ENCODE results near the gene RNF141. TPM values are rescaled to one million over a fixed set of nuclear protein-coding genes. Genes with fewer than 3 reads are reported as not detected.

The RNF141 gene
- total RNA-seq, 4 donors from 2014 or later: 28.1 to 35.1 (median 33.5) TPM

DNA sequence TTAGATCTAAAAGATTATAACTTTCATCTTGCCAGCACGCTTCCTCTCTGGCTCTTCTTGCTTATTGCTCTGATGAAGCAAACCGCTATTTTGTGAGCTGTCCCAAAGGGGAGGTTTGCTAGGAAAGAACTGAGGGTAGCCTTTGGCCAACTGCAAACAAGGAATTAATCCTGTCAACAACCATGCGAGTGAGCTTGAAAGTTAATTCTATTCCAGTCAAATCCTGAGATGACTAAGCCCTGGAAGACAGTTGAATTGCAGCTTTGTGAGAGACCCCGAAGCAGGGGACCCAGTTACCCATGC is 10.3 kb upstream of the RNF141 start:
- Histone ChIP-seq H3K27ac (no peak overlapping the region), H3K9me3 (peaks cover 0 to 5% (median 0%) of the 10 kb centered on the region in 4 donors)

GRCh38 chr11:10550503-10551289 is 9.7 kb upstream of the RNF141 start:
- Histone ChIP-seq H3K36me3 (no peaks in the 10 kb centered on the region), H3K27me3 (no peaks in the 10 kb centered on the region), H3K4me1 (no peaks in the 10 kb centered on the region), H3K9me3 (peaks cover 0 to 5% (median 0%) of the 10 kb centered on the region in 4 donors), H3K4me3 (no peak overlapping the region), H3K27ac (no peak overlapping the region)
- TF ChIP-seq POLR2A (IDR thresholded peaks at IDR 0.05): no peak
- TF ChIP-seq, protein P1, sequence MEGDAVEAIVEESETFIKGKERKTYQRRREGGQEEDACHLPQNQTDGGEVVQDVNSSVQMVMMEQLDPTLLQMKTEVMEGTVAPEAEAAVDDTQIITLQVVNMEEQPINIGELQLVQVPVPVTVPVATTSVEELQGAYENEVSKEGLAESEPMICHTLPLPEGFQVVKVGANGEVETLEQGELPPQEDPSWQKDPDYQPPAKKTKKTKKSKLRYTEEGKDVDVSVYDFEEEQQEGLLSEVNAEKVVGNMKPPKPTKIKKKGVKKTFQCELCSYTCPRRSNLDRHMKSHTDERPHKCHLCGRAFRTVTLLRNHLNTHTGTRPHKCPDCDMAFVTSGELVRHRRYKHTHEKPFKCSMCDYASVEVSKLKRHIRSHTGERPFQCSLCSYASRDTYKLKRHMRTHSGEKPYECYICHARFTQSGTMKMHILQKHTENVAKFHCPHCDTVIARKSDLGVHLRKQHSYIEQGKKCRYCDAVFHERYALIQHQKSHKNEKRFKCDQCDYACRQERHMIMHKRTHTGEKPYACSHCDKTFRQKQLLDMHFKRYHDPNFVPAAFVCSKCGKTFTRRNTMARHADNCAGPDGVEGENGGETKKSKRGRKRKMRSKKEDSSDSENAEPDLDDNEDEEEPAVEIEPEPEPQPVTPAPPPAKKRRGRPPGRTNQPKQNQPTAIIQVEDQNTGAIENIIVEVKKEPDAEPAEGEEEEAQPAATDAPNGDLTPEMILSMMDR (IDR thresholded peaks at IDR 0.05): no peak
- no peak for DNase-seq

More for the DNA sequence above, 10.3 kb upstream of the RNF141 start:
- TF ChIP-seq POLR2A (IDR thresholded peaks at IDR 0.05): no peak
- TF ChIP-seq, protein P1 (IDR thresholded peaks at IDR 0.05): no peak
- no peaks in the 10 kb centered on the region for H3K27me3 ChIP-seq
- no peaks in the 10 kb centered on the region for H3K36me3 ChIP-seq
- no peaks in the 10 kb centered on the region for H3K4me1 ChIP-seq
- no peak for DNase-seq
- H3K4me3 ChIP-seq: no peak overlapping the region

GRCh38 chr11:10544491-10545465 is 3.8 kb upstream of the RNF141 start:
- Histone ChIP-seq H3K9me3 (no peaks in the 10 kb centered on the region), H3K4me1 (peaks cover 0 to 5% (median 0%) of the 10 kb centered on the region in 4 donors), H3K4me3 (no peak overlapping the region), H3K27me3 (no peaks in the 10 kb centered on the region), H3K27ac (peak overlapping the region in 2 of 4 donors; percentile 23 to 71), H3K36me3 (no peaks in the 10 kb centered on the region)
- DNase-seq: peak in 2 of 3 donors; percentile 76 to 81
- TF ChIP-seq, protein P1 (IDR thresholded peaks at IDR 0.05): no peak
- TF ChIP-seq POLR2A (IDR thresholded peaks at IDR 0.05): no peak

DNA sequence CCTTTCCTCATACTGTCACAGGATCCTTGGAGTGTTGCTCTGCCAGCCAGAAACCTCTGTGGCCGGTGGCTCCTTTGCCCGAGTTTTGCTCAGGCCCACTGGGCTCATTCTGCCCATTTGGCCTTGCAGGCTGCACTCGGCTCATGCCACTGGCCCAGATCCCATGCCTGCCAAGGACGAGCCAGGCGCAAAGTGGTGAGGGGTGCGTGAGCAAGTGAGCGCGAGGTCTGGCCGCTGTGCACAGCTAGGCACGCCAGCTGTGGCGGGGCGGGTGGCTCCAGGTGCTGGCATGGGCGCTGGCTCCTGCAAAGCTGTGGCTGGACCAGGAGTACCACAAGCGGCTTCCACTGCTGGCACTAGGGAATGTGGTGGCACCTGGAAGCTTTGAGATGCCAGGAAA is 2.8 kb upstream of the RNF141 start:
- Histone ChIP-seq H3K4me3 (no peak overlapping the region), H3K36me3 (no peaks in the 10 kb centered on the region), H3K9me3 (no peaks in the 10 kb centered on the region), H3K27ac (no peak overlapping the region), H3K27me3 (no peaks in the 10 kb centered on the region), H3K4me1 (peaks cover 0 to 7% (median 0%) of the 10 kb centered on the region in 4 donors)
- TF ChIP-seq, protein P1 (IDR thresholded peaks at IDR 0.05): no peak
- TF ChIP-seq POLR2A (IDR thresholded peaks at IDR 0.05): no peak
- DNase-seq: no peak

DNA sequence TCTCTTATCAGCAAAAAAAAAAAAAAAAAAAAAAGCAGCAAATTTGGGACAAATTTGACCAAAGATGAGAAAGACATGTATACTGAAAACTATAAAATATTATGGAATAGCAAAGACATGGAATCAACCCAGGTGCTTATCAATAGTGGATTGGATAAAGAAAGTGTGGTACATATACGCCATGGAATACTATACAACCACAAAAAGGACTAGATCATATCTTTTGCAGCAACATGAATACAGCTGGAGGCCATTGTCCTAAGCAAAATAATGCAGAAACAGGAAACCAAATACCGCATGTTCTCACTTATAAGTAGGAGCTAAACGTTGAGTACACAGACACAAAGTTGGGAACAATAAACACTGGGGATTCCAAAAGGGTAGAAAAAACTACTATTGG is 1.8 kb upstream of the RNF141 start:
- no peak for DNase-seq
- no peaks in the 10 kb centered on the region for H3K27me3 ChIP-seq
- H3K9me3 ChIP-seq: no peaks in the 10 kb centered on the region
- TF ChIP-seq, protein P1 (IDR thresholded peaks at IDR 0.05): no peak
- no peak for TF ChIP-seq POLR2A (IDR thresholded peaks at IDR 0.05)
- peaks cover 0 to 7% (median 0%) of the 10 kb centered on the region in 4 donors for H3K4me1 ChIP-seq
- no peaks in the 10 kb centered on the region for H3K36me3 ChIP-seq
- H3K27ac ChIP-seq: no peak overlapping the region
- no peak overlapping the region for H3K4me3 ChIP-seq

Measured in Peyer's patch (tissue), 4 donors.